ENCODE measurements around the gene CDK6.

GRCh38 chr7:92729172-92729571 is 107.2 kb downstream of the CDK6 start:
- no peak for TF ChIP-seq POLR2A (IDR thresholded peaks at IDR 0.05)
- TF ChIP-seq CTCF (IDR thresholded peaks at IDR 0.05 in 4 of 5, conservative IDR thresholded peaks at IDR 0.05 in 1 of 5): no peak
